ENCODE results near the gene ANKRD52. TPM values are rescaled to one million over a fixed set of nuclear protein-coding genes. Genes with fewer than 3 reads are reported as not detected.

ANKRD52 gene
- total and polyA plus RNA-seq, 7 donors: 5.7 to 37.5 (median 19.4) TPM

DNA sequence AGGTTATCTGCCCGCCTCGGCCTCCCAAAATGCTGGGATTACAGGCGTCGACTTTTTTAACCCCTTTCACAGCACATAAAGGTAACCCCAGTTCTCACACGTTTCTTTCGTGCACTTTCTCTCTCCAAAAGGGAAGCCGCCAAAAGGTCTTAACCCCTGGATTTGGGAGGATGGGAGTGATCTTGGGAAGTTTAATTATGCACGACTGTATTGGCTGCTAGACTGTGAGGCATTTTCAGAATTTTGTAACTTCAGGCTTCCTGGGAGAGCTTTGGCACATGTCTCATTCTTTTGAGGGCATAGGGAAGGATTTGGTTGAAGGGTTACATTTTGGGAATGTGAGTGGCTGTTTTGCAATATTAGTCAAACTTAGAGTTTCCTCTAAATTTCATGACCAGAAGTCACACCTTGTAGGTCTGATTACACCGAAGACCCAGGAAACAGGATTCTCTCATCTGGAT, 67.5 kb downstream of the ANKRD52 start:
- H3K9me3 ChIP-seq: no peaks in the 10 kb centered on the region
- peak overlapping the region; percentile 83 for H3K4me3 ChIP-seq
- peak overlapping the region; percentile 91 for H3K27ac ChIP-seq
- TF ChIP-seq, protein P1, sequence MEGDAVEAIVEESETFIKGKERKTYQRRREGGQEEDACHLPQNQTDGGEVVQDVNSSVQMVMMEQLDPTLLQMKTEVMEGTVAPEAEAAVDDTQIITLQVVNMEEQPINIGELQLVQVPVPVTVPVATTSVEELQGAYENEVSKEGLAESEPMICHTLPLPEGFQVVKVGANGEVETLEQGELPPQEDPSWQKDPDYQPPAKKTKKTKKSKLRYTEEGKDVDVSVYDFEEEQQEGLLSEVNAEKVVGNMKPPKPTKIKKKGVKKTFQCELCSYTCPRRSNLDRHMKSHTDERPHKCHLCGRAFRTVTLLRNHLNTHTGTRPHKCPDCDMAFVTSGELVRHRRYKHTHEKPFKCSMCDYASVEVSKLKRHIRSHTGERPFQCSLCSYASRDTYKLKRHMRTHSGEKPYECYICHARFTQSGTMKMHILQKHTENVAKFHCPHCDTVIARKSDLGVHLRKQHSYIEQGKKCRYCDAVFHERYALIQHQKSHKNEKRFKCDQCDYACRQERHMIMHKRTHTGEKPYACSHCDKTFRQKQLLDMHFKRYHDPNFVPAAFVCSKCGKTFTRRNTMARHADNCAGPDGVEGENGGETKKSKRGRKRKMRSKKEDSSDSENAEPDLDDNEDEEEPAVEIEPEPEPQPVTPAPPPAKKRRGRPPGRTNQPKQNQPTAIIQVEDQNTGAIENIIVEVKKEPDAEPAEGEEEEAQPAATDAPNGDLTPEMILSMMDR (IDR thresholded peaks at IDR 0.05): no peak
- H3K36me3 ChIP-seq (ENCODE audit: insufficient read depth in 1 of 2, low read depth in 1 of 2): peaks cover 5 to 25% of the 10 kb centered on the region in 2 donors
- ATAC-seq (no peak), DNase-seq (no peak)
- H3K4me1 ChIP-seq: peaks cover 18% of the 10 kb centered on the region
- WGBS, 3 donors: 33 to 38% (median 34%) methylated on average over 9 of the region's 9 CpGs
- no peaks in the 10 kb centered on the region for H3K27me3 ChIP-seq (ENCODE audit: insufficient read depth in 3 of 3, low read length in 2 of 3)
- intact Hi-C loops (cut with DNase I): loop anchor here (5.0 kb wide), 2 partner anchors 67 to 277 kb away; partner anchors contain the start of genes ANKRD52 (in 1 of the 2) and SPRYD4 (in 1 of the 2)

DNA sequence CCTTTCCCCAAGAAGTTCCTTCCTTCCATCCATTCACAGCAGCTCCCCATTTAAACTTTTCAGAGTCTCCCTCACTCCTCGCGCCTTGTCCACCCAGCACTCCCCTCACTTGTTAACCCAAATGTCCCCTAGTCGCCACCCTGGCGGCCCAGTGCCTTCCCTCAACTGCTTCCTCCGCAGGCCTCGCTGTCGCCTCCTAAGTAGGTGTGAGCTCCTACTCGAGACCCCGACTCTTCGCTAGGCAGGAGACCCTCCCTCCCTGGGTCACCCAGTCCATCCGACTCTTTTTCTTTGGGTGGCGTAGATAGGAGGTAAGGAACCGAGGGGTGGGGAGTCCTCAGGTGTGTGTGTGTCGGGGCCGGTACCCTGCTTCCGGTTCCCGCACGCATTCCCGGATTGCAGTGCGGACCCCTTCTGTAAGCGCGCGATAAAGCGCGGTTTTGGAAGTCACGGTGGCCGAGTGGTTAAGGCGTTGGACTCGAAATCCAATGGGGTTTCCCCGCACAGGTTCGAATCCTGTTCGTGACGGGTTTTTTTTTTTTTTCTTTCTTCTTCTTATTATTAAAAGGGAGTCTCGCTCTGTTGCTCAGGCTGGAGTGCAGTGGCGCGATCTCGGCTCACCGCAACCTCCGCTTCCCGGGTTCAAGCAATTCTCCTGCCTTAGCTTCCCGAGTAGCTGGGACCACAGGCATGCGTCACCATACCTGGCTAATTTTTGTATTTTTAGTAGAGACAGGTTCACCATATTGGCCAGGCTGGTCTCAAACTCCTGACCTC, 68.1 kb downstream of the ANKRD52 start:
- intact Hi-C loops (cut with DNase I): loop anchor here (2.0 to 5.0 kb wide), 6 partner anchors 29 to 277 kb away; partner anchors contain the start of genes ANKRD52 (in 1 of the 2), MYL6B (in 1 of the 2), NABP2 (in 1 of the 2) and RNF41 (in 1 of the 2)
- TF ChIP-seq, protein P1 (IDR thresholded peaks at IDR 0.05): no peak
- ATAC-seq: peak; percentile 58 to 74 (median 68)
- H3K9me3 ChIP-seq: no peaks in the 10 kb centered on the region
- peak overlapping the region; percentile 91 for H3K27ac ChIP-seq
- WGBS, 3 donors: 4 to 6% (median 5%) methylated on average over 42 of the region's 42 CpGs
- peaks cover 5 to 31% of the 10 kb centered on the region in 2 donors for H3K36me3 ChIP-seq (ENCODE audit: insufficient read depth in 1 of 2, low read depth in 1 of 2)
- H3K4me3 ChIP-seq: peak overlapping the region; percentile 83
- peak; percentile 78 to 88 for DNase-seq
- no peaks in the 10 kb centered on the region for H3K27me3 ChIP-seq (ENCODE audit: insufficient read depth in 3 of 3, low read length in 2 of 3)
- peaks cover 18% of the 10 kb centered on the region for H3K4me1 ChIP-seq

DNA sequence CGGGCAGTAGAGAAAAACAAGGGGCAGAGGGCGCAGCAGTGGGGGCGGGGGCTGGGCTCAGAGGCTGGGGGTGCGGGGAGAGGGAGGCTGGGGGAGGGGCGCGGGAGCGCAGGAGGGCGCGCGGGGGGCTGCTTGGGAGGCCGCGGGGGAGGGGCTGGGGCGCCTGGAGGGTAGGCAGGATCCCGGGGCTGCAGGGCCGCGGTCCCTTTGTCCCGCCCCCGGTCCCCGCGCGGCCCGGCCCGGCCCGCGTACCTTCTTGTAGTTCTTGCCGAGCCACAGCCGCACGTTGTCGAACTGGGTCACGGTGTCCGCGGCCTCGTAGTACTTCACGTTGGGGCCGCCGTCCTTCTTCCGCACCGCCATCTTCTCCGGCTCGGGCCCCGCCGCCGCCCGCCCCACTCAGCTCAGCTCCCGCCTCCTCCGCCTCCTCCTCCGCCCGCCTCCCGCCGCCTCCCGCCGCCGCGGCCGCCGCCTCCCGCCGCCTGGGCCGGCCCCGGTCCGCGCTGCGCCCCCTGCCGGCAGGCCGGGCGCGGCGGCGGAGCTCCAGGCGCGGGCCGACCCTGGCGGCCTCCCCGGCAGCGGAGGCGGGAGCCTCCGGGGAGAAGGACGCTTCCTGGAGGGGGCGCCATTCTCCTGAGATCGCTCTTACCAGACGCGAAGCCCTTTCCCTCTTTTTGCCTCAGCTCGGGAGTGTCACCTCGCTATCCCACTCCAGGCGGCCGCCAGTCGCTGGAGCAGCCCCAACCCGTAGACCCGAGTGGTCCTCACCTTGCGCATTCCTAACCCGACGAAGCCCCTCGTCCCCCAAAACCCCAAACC, 68.9 kb downstream of the ANKRD52 start, which contains the start of gene SMARCC2:
Gene SMARCC2, minus strand, starts transcription at position 385 of the 819 bp plus-strand sequence. Its CDS starts 22 bp downstream, at position 363.
- DNase-seq (peak; percentile 88 to 95), ATAC-seq (peak; percentile 87 to 91 (median 90))
- Histone ChIP-seq H3K27ac (peak within 1 kb of the TSS; percentile 91), H3K4me1 (peaks cover 18% of the 10 kb centered on the region), H3K27me3 (ENCODE audit: insufficient read depth in 3 of 3, low read length in 2 of 3) (no peaks in the 10 kb centered on the region), H3K36me3 (ENCODE audit: insufficient read depth in 1 of 2, low read depth in 1 of 2) (peaks cover 11 to 39% of the 10 kb centered on the region in 2 donors), H3K4me3 (peak within 1 kb of the TSS; percentile 83), H3K9me3 (no peaks in the 10 kb centered on the region)
- TF ChIP-seq, protein P1 (IDR thresholded peaks at IDR 0.05): peak; percentile 83
- 0 to 1% (median 1%) methylated on average over 51 to 91 of the region's 93 CpGs for WGBS, 3 donors
- intact Hi-C loops (cut with DNase I): loop anchor here (2.0 to 5.0 kb wide), 4 partner anchors 29 to 69 kb away; partner anchors contain the start of genes MYL6B (in 1 of the 2), NABP2 (in 1 of the 2) and RNF41 (in 1 of the 2)

DNA sequence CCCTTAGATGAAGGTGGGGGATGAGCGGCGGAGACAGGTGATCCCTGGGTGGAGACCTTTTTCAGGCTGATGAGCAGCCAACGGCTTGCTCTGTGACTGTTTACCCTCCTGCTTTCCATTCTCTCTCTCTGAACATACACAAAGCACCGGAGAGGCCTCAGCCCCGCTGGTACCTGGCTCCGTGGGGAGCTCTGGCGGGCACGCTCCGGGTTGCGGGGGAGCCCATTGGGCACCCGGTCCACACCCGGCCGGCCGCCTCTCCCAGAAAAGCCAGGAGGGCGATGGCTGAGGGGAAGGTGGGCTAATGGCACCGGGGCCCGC, 69.4 kb downstream of the ANKRD52 start:
- Histone ChIP-seq H3K27me3 (ENCODE audit: insufficient read depth in 3 of 3, low read length in 2 of 3) (no peaks in the 10 kb centered on the region), H3K36me3 (ENCODE audit: insufficient read depth in 1 of 2, low read depth in 1 of 2) (peaks cover 15 to 44% of the 10 kb centered on the region in 2 donors), H3K27ac (peak overlapping the region; percentile 80), H3K9me3 (no peaks in the 10 kb centered on the region), H3K4me3 (peak overlapping the region; percentile 83), H3K4me1 (peaks cover 18% of the 10 kb centered on the region)
- intact Hi-C loops (cut with DNase I): loop anchor here (1.0 to 5.0 kb wide), 5 partner anchors 28 to 68 kb away; partner anchors contain the start of genes MYL6B (in 1 of the 2), NABP2 (in 1 of the 2) and RNF41 (in 1 of the 2)
- no peak for DNase-seq
- TF ChIP-seq, protein P1 (IDR thresholded peaks at IDR 0.05): no peak
- peak in 2 of 4 donors; percentile 1 to 3 for ATAC-seq
- 0 to 2% (median 1%) methylated on average over 8 to 17 of the region's 17 CpGs for WGBS, 3 donors

Measured in psoas muscle (tissue), 8 donors.